ENCODE measurements around the gene LRRC14B.

GRCh38 chr5:190366-191035, 794 bp upstream of the LRRC14B start:
- TF ChIP-seq POLR2A (IDR thresholded peaks at IDR 0.05; ENCODE audit: low read depth, low read length) (no peak), TAF1 (IDR thresholded peaks at IDR 0.05; ENCODE audit: low read depth, low read length) (no peak), POLR2AphosphoS5 (IDR thresholded peaks at IDR 0.05; ENCODE audit: low read depth, low read length) (no peak), SPI1 (IDR thresholded peaks at IDR 0.05; ENCODE audit: low read depth, low read length) (no peak)
